ENCODE results near the gene IFT81. TPM values are rescaled to one million over a fixed set of nuclear protein-coding genes. Genes with fewer than 3 reads are reported as not detected.

Gene IFT81
- polyA plus RNA-seq, 2 of the 4 experiments (the other 2 are of a cell fraction), result 40.7 to 73.4 TPM

DNA sequence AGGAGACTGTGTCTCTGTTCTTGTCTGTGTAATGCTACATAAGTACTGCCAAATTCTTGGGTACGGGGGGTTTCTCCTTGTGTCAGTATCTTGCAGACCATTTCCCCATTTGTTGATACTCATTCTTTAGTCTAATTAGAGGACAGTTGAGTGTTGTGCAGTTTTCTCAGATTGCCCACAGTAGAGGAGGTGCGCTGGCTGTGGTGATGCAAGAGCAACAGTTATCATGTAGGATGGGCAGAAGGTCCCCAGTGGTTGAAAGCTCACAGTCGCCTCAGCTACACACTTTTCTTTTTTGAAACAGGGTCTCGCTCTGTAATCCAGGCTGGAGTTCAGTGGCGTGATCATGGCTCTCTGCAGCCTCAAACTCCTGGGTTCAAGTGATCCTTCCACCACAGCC lies 119.1 kb downstream of the IFT81 start:
- DNase-seq (ENCODE audit: low read depth in 1 of 2, low spot score in 1 of 2) (no peak), FAIRE-seq (no peak), ATAC-seq (no peak)
- Histone ChIP-seq H3K9me3 (0 out of 3 replicates have a peak, but pooled peaks cover 2% of the 10 kb centered on the region), H3K4me1 (peaks cover 48% of the 10 kb centered on the region), H3K4me3 (no peak overlapping the region), H3K27ac (peak overlapping the region in 1 of 2 experiments; percentile 55; a peak in 3 of 6 replicates), H3K4me2 (no peak overlapping the region)
- POLR2A ChIA-PET, result no interaction called here
- TF ChIP-seq NR3C1 (IDR thresholded peaks at IDR 0.05) (no peak), POLR2A (IDR thresholded peaks at IDR 0.05; ENCODE audit: low read length) (no peak), CBX8 (IDR thresholded peaks at IDR 0.05) (no peak), NPAS2 (CRISPR knock-in tag; IDR thresholded peaks at IDR 0.05; ENCODE audit: borderline replicate concordance) (no peak), KDM1A (IDR thresholded peaks at IDR 0.05; ENCODE audit: low read depth) (no peak), JUN (IDR thresholded peaks at IDR 0.05) (no peak), FOSB (CRISPR knock-in tag; IDR thresholded peaks at IDR 0.05) (no peak), HMGXB4 (CRISPR knock-in tag; IDR thresholded peaks at IDR 0.05; ENCODE audit: borderline replicate concordance) (no peak), KDM5A (IDR thresholded peaks at IDR 0.05) (no peak), SREBF2 (IDR thresholded peaks at IDR 0.05) (no peak)
- TF ChIP-seq, protein P1, sequence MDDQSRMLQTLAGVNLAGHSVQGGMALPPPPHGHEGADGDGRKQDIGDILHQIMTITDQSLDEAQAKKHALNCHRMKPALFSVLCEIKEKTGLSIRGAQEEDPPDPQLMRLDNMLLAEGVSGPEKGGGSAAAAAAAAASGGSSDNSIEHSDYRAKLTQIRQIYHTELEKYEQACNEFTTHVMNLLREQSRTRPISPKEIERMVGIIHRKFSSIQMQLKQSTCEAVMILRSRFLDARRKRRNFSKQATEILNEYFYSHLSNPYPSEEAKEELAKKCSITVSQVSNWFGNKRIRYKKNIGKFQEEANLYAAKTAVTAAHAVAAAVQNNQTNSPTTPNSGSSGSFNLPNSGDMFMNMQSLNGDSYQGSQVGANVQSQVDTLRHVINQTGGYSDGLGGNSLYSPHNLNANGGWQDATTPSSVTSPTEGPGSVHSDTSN (IDR thresholded peaks at IDR 0.05), result no peak
- CTCF ChIA-PET, result interaction anchor here (0.6 to 13.6 kb wide), 2 partner anchors 16 to 45 kb away, joined by 3 to 100 read pairs; no protein-coding TSS in a partner anchor
- WGBS (ENCODE audit: missing lambda C conversion rate), result 96% methylated on average over 5 of the region's 5 CpGs

DNA sequence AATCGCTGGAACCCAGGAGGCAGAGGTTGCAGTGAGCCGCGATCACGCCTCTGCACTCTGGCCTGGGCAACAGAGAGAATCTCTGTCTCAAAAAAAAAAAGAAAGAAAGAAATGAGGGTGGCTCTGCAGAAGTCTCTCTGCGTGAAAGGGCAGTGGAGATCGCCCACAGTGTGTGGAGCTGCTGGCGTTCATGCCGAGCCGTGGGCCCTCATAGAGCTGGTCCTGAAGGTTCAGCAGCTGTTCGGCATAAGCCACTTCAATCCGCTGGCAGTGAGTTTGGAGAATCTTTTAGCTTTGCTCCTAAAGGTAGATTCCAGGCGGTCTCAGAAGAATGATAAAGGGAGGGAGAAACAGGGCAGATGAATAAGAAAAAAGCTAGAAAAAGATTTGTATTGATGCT lies 120.2 kb downstream of the IFT81 start:
- Histone ChIP-seq H3K4me3 (no peak overlapping the region), H3K27ac (peak overlapping the region; percentile 96 to 97), H3K4me2 (no peak overlapping the region), H3K4me1 (peaks cover 59% of the 10 kb centered on the region), H3K9me3 (0 out of 3 replicates have a peak, but pooled peaks cover 2% of the 10 kb centered on the region)
- POLR2A ChIA-PET, result interaction anchor here (0.6 to 1.7 kb wide), 2 partner anchors 36 to 145 kb away, joined by 5 to 6 read pairs; no protein-coding TSS in a partner anchor
- DNase-seq (ENCODE audit: low read depth in 1 of 2, low spot score in 1 of 2) (no peak), ATAC-seq (no peak), FAIRE-seq (no peak)
- 92% methylated on average over 12 of the region's 12 CpGs for WGBS (ENCODE audit: missing lambda C conversion rate)
- CTCF ChIA-PET, result interaction anchor here (0.6 to 13.6 kb wide), 4 partner anchors 17 to 114 kb away, joined by 3 to 100 read pairs (median 4); no protein-coding TSS in a partner anchor
- TF ChIP-seq, protein P2, sequence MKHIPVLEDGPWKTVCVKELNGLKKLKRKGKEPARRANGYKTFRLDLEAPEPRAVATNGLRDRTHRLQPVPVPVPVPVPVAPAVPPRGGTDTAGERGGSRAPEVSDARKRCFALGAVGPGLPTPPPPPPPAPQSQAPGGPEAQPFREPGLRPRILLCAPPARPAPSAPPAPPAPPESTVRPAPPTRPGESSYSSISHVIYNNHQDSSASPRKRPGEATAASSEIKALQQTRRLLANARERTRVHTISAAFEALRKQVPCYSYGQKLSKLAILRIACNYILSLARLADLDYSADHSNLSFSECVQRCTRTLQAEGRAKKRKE (CRISPR knock-in tag; IDR thresholded peaks at IDR 0.05; ENCODE audit: low read depth), result no peak
- no peak for TF ChIP-seq RNF2 (IDR thresholded peaks at IDR 0.05; ENCODE audit: borderline replicate concordance, low read depth)

DNA sequence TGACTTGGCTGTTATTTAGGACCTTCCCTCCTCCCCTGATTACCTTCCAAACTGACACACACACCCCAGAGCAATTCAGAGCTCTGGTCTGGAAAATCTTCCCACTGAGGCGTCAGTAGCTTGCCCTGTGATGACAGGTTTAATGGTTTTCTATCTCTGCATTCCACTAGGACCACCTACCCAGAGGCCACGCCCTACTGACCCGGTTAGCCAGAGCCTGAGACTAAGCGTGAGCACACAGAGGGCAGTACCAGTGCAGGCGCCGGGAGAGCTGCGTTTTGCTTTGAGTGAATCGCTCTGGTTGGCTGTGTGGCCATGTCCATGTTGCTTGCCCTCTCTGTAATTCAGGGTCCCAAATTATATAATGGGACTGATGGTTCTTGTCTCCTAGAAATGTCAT lies 120.7 kb downstream of the IFT81 start:
- ATAC-seq (peak in 1 of 2 experiments; percentile 16; a peak in 2 of 6 replicates), FAIRE-seq (no peak), DNase-seq (ENCODE audit: low read depth in 1 of 2, low spot score in 1 of 2) (peak in 1 of 2 experiments; percentile 79)
- peaks cover 60% of the 10 kb centered on the region for H3K4me1 ChIP-seq
- H3K4me3 ChIP-seq, result no peak overlapping the region
- 54% methylated on average over 8 of the region's 8 CpGs for WGBS (ENCODE audit: missing lambda C conversion rate)
- H3K4me2 ChIP-seq, result peak overlapping the region; percentile 20; the same call in 2 of the 3 replicates
- 0 out of 3 replicates have a peak, but pooled peaks cover 2% of the 10 kb centered on the region for H3K9me3 ChIP-seq
- H3K27ac ChIP-seq, result peak overlapping the region; percentile 96 to 97
- ChIA-PET CTCF (interaction anchor here (0.6 to 13.6 kb wide), 3 partner anchors 18 to 113 kb away, joined by 3 to 100 read pairs (median 3); no protein-coding TSS in a partner anchor), POLR2A (interaction anchor here (0.6 to 1.7 kb wide), 2 partner anchors 36 to 145 kb away, joined by 5 to 6 read pairs; no protein-coding TSS in a partner anchor)
- TF ChIP-seq HDAC2 (IDR thresholded peaks at IDR 0.05), result no peak
- peak; percentile 1 for TF ChIP-seq ZFP36 (IDR thresholded peaks at IDR 0.05; ENCODE audit: borderline replicate concordance, partially characterized antibody)
- no peak for TF ChIP-seq MYC (IDR thresholded peaks at IDR 0.05; ENCODE audit: borderline replicate concordance, low read length)
- TF ChIP-seq RFX5 (IDR thresholded peaks at IDR 0.05), result no peak
- TF ChIP-seq HOXB5 (CRISPR knock-in tag; IDR thresholded peaks at IDR 0.05), result no peak
- TF ChIP-seq, protein P1 (IDR thresholded peaks at IDR 0.05), result no peak
- no peak for TF ChIP-seq BCL3 (IDR thresholded peaks at IDR 0.05)
- no peak for TF ChIP-seq TP53 (CRISPR knock-in tag; IDR thresholded peaks at IDR 0.05)
- peak; percentile 29; the same call in 1 of the 2 replicates for TF ChIP-seq GATA3 (IDR thresholded peaks at IDR 0.05; ENCODE audit: borderline replicate concordance)
- no peak for TF ChIP-seq FOSB (CRISPR knock-in tag; IDR thresholded peaks at IDR 0.05)
- TF ChIP-seq REST (IDR thresholded peaks at IDR 0.05), result no peak
- TF ChIP-seq, protein P2 (CRISPR knock-in tag; IDR thresholded peaks at IDR 0.05; ENCODE audit: low read depth), result no peak
